Caco-2 (cell line): ENCODE data around the gene RARA. TPM values are rescaled to one million over a fixed set of nuclear protein-coding genes. Genes with fewer than 3 reads are reported as not detected.
A peak's percentile ranks its signal among the peaks of the same experiment; 100 is the strongest.

ENCODE experiments used
- BruUV-seq: library from RNA; stranded (reverse); fragments of 400-500 nt; replicated peaks from 2 replicates; lab custom pipeline; 2021; lab: Mats Ljungman, UMichigan
- CTCF ChIA-PET: fragments of 300-600 bp; sonication (Branson Sonifier 250); formaldehyde crosslinking; loops from one replicate; lab custom pipeline; 2022; ENCODE audit warnings: antibody characterized with exemption; lab: Charles Lee
- POLR2A ChIA-PET: fragments of 300-600 bp; sonication (Branson Sonifier 250); formaldehyde crosslinking; loops from one replicate; lab custom pipeline; 2022; ENCODE audit warnings: antibody characterized with exemption; lab: Charles Lee
- DNase-seq, 2 experiments: peaks; one replicate each; pipeline versions ENCODE4 v3.0.0 to v3.0.0-alpha.2; 2020 to 2022
- H3K27me3 ChIP-seq: replicated peaks from 2 replicates; pipeline ENCODE4 v1.6.0; 2011; ENCODE audit warnings: low read length; ENCODE audit not compliant: control insufficient read depth, insufficient read depth
- H3K36me3 ChIP-seq: 2 replicates; pipeline ENCODE4 v1.5.1; 2011; ENCODE audit warnings: low read length; ENCODE audit not compliant: control insufficient read depth, insufficient read depth
- H3K4me1 ChIP-seq: fragments of 250-450 bp; sonication (Bioruptor Pico); 2 replicates; pipeline ENCODE4 v1.5.1; 2020; ENCODE audit warnings: mild to moderate bottlenecking
- H3K4me3 ChIP-seq: 2 replicates; pipeline ENCODE4 v1.5.1; 2011; ENCODE audit warnings: low read depth, mild to moderate bottlenecking, control low read depth, low read length
- H3K9me3 ChIP-seq: fragments of 250-450 bp; sonication (Bioruptor Pico); 2 replicates; pipeline ENCODE4 v1.5.1; 2020; ENCODE audit warnings: mild to moderate bottlenecking, moderate library complexity
- H3K27ac Mint-ChIP-seq: one replicate; pipeline ENCODE4 v1.8.0; 2022; ENCODE audit warnings: mixed read lengths; ENCODE audit not compliant: unreplicated experiment
- H3K27me3 Mint-ChIP-seq: one replicate; pipeline ENCODE4 v1.8.0; 2022; ENCODE audit warnings: mixed read lengths; ENCODE audit not compliant: insufficient read depth, unreplicated experiment
- H3K36me3 Mint-ChIP-seq: one replicate; pipeline ENCODE4 v1.8.0; 2022; ENCODE audit warnings: mild to moderate bottlenecking, mixed read lengths; ENCODE audit not compliant: insufficient read depth, unreplicated experiment
- H3K4me1 Mint-ChIP-seq: one replicate; pipeline ENCODE4 v1.8.0; 2022; ENCODE audit warnings: low read depth, mixed read lengths; ENCODE audit not compliant: unreplicated experiment
- H3K4me3 Mint-ChIP-seq: one replicate; pipeline ENCODE4 v1.8.0; 2022; ENCODE audit warnings: mild to moderate bottlenecking, moderate library complexity, mixed read lengths; ENCODE audit not compliant: unreplicated experiment
- H3K9me3 Mint-ChIP-seq: one replicate; pipeline ENCODE4 v1.8.0; 2022; ENCODE audit warnings: mixed read lengths; ENCODE audit not compliant: unreplicated experiment
- intact Hi-C: fragments of 100-400 bp; cut with micrococcal nuclease; formaldehyde crosslinking; loops from one replicate; pipeline ENCODE4 v1.10.0; 2022; ENCODE audit not compliant: unreplicated experiment
- total RNA-seq: library from RNA; stranded (reverse); gene quantifications from 2 replicates; pipeline ENCODE4 v1.2.3, GENCODE V29; 2022
- TF ChIP-seq, protein P1 (sequence below), 2 experiments: fragments of 200-600 bp in 1 of 2; IDR thresholded peaks; 1 replicate in 1 of 2; 2 replicates in 1 of 2; pipeline versions ENCODE4 v1.5.1 to v1.8.0; 2011 to 2022; ENCODE audit warnings: antibody characterized with exemption in 1 of 2, control low read depth in 1 of 2, inconsistent platforms in 1 of 2, low read depth in 1 of 2, low read length in 1 of 2, mild to moderate bottlenecking in 1 of 2, moderate library complexity in 1 of 2; ENCODE audit not compliant: insufficient read depth in 1 of 2, severe bottlenecking in 1 of 2, unreplicated experiment in 1 of 2

Gene RARA
- total RNA-seq, 1 experiment from 2014 or later: 27.6 TPM

DNA sequence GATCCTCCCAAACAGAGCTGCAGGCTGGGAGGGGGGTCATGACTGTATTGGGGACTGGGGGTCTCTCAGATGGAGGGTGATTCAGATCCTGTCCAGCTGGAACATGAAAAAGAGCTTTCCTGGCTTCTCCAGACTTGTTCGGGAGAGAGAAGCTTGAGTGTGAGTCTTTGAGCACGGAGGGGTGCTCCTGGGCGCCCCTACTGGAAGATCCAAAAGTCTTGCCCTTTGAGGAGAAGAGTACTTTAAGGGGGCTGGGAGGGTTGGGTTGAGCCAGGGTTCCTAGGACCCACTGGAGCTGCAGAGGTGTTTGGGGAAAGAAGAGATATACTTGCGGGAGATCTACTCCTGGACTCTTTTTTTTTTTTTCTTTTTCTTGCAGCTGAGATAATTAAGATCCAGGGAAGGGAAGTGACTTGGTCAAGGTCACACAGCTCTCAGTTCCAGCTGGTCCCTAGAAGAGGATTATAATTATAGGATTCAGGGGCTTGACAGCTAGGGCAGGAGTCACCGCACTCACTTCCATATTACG is 8.4 kb downstream of the RARA start:
- Mint-ChIP-seq H3K27me3 (no peaks in the 10 kb centered on the region), H3K4me3 (peak overlapping the region; percentile 92), H3K4me1 (peaks cover 30% of the 10 kb centered on the region), H3K36me3 (peaks cover under 1% of the 10 kb centered on the region), H3K9me3 (no peaks in the 10 kb centered on the region), H3K27ac (peak overlapping the region; percentile 83)
- H3K4me3 ChIP-seq: peak overlapping the region; percentile 94
- TF ChIP-seq, protein P1, sequence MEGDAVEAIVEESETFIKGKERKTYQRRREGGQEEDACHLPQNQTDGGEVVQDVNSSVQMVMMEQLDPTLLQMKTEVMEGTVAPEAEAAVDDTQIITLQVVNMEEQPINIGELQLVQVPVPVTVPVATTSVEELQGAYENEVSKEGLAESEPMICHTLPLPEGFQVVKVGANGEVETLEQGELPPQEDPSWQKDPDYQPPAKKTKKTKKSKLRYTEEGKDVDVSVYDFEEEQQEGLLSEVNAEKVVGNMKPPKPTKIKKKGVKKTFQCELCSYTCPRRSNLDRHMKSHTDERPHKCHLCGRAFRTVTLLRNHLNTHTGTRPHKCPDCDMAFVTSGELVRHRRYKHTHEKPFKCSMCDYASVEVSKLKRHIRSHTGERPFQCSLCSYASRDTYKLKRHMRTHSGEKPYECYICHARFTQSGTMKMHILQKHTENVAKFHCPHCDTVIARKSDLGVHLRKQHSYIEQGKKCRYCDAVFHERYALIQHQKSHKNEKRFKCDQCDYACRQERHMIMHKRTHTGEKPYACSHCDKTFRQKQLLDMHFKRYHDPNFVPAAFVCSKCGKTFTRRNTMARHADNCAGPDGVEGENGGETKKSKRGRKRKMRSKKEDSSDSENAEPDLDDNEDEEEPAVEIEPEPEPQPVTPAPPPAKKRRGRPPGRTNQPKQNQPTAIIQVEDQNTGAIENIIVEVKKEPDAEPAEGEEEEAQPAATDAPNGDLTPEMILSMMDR (IDR thresholded peaks at IDR 0.05; ENCODE audit: insufficient read depth in 1 of 2, low read depth in 1 of 2, low read length in 1 of 2, severe bottlenecking in 1 of 2, unreplicated experiment in 1 of 2): peak; percentile 47 to 80
- DNase-seq: peak; percentile 80 to 81
- CTCF ChIA-PET: interaction anchor here (0.5 to 3.0 kb wide), 34 partner anchors 10 to 1614 kb away, joined by 3 to 40 read pairs (median 5); partner anchors contain the start of genes IGFBP4, KRT40, MED24 and TOP2A
- no peaks in the 10 kb centered on the region for H3K9me3 ChIP-seq
- POLR2A ChIA-PET: interaction anchor here (0.5 to 2.3 kb wide), 10 partner anchors 10 to 204 kb away, joined by 3 to 36 read pairs (median 4); partner anchors contain the start of genes CASC3, CDC6 and WIPF2
- no peaks in the 10 kb centered on the region for H3K36me3 ChIP-seq
- peaks cover 19% of the 10 kb centered on the region for H3K4me1 ChIP-seq
- BruUV-seq: TSS peak; percentile 97
- no peaks in the 10 kb centered on the region for H3K27me3 ChIP-seq
- intact Hi-C loops: no loop called here

GRCh38 chr17:40317880-40318829 is 9.2 kb downstream of the RARA start:
- H3K9me3 Mint-ChIP-seq: no peaks in the 10 kb centered on the region
- peak; percentile 96 for DNase-seq
- intact Hi-C loops: loop anchor here (1.0 kb wide), 4 partner anchors 15 to 40 kb away; no protein-coding TSS in a partner anchor
- peak overlapping the region; percentile 83 for H3K27ac Mint-ChIP-seq
- Histone ChIP-seq H3K36me3 (no peaks in the 10 kb centered on the region), H3K9me3 (no peaks in the 10 kb centered on the region), H3K4me1 (peaks cover 19% of the 10 kb centered on the region), H3K27me3 (no peaks in the 10 kb centered on the region), H3K4me3 (peak overlapping the region; percentile 94)
- BruUV-seq: TSS peak; percentile 56
- TF ChIP-seq, protein P1 (IDR thresholded peaks at IDR 0.05; ENCODE audit: insufficient read depth in 1 of 2, low read depth in 1 of 2, low read length in 1 of 2, severe bottlenecking in 1 of 2, unreplicated experiment in 1 of 2): no peak
- H3K4me3 Mint-ChIP-seq: peak overlapping the region; percentile 92
- ChIA-PET POLR2A (interaction anchor here (0.5 to 2.3 kb wide), 8 partner anchors 11 to 99 kb away, joined by 3 to 36 read pairs (median 4); partner anchors contain the start of genes CDC6 and WIPF2), CTCF (interaction anchor here (0.6 to 3.0 kb wide), 19 partner anchors 9 to 219 kb away, joined by 3 to 40 read pairs (median 5); partner anchors contain the start of gene TOP2A)
- H3K27me3 Mint-ChIP-seq: no peaks in the 10 kb centered on the region
- no peaks in the 10 kb centered on the region for H3K36me3 Mint-ChIP-seq
- H3K4me1 Mint-ChIP-seq: peaks cover 30% of the 10 kb centered on the region
